ENCODE measurements around the gene ADRA2A. TPM values are rescaled to one million over a fixed set of nuclear protein-coding genes. Genes with fewer than 3 reads are reported as not detected.

The ADRA2A gene
- total RNA-seq, 2 donors from 2014 or later = 6.5 to 6.9 TPM

DNA sequence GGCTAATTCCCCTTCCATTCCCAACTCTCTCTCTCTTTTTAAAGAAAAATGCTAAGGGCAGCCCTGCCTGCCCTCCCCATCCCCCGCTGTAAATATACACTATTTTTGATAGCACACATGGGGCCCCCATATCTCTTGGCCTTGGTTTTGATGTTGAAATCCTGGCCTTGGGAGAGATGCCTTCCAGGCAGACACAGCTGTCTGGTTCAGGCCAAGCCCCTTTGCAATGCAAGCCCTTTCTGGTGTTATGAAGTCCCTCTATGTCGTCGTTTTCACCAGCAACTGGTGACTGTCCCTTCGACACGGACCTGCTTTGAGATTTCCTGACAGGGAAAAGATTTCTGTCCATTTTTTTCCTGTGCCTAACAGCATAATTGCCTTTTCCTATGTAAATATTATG is 3.0 kb downstream of the ADRA2A start:
- Histone ChIP-seq H3K27ac (no peak overlapping the region), H3K9me3 (no peaks in the 10 kb centered on the region), H3K27me3 (replicated peaks; ENCODE audit: insufficient read depth) (peaks cover 8% of the 10 kb centered on the region), H3K4me1 (ENCODE audit: control insufficient read depth in 1 of 2, low read depth in 2 of 2) (peaks cover 10 to 25% of the 10 kb centered on the region in 2 donors), H3K4me3 (no peak overlapping the region), H3K36me3 (no peaks in the 10 kb centered on the region)
- DNase-seq (ENCODE audit: low spot score) = no peak
- TF ChIP-seq, protein P1, sequence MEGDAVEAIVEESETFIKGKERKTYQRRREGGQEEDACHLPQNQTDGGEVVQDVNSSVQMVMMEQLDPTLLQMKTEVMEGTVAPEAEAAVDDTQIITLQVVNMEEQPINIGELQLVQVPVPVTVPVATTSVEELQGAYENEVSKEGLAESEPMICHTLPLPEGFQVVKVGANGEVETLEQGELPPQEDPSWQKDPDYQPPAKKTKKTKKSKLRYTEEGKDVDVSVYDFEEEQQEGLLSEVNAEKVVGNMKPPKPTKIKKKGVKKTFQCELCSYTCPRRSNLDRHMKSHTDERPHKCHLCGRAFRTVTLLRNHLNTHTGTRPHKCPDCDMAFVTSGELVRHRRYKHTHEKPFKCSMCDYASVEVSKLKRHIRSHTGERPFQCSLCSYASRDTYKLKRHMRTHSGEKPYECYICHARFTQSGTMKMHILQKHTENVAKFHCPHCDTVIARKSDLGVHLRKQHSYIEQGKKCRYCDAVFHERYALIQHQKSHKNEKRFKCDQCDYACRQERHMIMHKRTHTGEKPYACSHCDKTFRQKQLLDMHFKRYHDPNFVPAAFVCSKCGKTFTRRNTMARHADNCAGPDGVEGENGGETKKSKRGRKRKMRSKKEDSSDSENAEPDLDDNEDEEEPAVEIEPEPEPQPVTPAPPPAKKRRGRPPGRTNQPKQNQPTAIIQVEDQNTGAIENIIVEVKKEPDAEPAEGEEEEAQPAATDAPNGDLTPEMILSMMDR (IDR thresholded peaks at IDR 0.05) = no peak
- ATAC-seq (ENCODE audit: insufficient number of reproducible peaks, low FRiP score, low read depth) = no peak

- H3K36me3 ChIP-seq = no peaks in the 10 kb centered on the region
- DNase-seq (ENCODE audit: low spot score) (no peak), ATAC-seq (ENCODE audit: insufficient number of reproducible peaks, low FRiP score, low read depth) (no peak)
- H3K27me3 ChIP-seq (replicated peaks; ENCODE audit: insufficient read depth) = peaks cover 8% of the 10 kb centered on the region
- no peaks in the 10 kb centered on the region for H3K9me3 ChIP-seq
- TF ChIP-seq, protein P1 (IDR thresholded peaks at IDR 0.05) = no peak
- no peak overlapping the region for H3K4me3 ChIP-seq
- H3K27ac ChIP-seq = no peak overlapping the region
- H3K4me1 ChIP-seq (ENCODE audit: control insufficient read depth in 1 of 2, low read depth in 2 of 2) = peaks cover 10 to 25% of the 10 kb centered on the region in 2 donors
Measured at GRCh38 chr10:111080224-111080623, 3.4 kb downstream of the ADRA2A start.

DNA sequence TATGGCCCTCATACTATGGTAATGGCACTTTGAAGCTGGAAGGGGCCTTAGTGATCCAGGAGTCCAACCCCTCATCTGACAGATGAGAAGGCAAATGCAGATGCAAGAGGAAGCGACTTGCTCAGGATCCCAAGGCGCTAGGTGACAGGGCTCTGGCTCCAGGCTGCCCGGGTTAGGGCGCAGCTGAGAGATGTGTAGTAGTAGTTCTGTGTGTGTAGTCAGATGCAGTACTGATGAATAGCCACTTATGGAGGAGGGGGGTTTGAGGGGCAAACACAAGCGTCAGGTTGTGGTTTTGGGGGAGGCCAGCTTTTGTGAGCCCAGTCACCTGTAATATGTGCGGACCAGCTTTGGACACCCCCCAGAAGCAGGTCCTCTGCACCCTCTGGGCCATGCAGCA is 4.8 kb downstream of the ADRA2A start:
- TF ChIP-seq, protein P1 (IDR thresholded peaks at IDR 0.05) = no peak
- H3K27ac ChIP-seq = no peak overlapping the region
- peaks cover 8% of the 10 kb centered on the region for H3K27me3 ChIP-seq (replicated peaks; ENCODE audit: insufficient read depth)
- H3K4me1 ChIP-seq (ENCODE audit: control insufficient read depth in 1 of 2, low read depth in 2 of 2) = peaks cover 10 to 20% of the 10 kb centered on the region in 2 donors
- H3K36me3 ChIP-seq = no peaks in the 10 kb centered on the region
- no peak for ATAC-seq (ENCODE audit: insufficient number of reproducible peaks, low FRiP score, low read depth)
- no peak for DNase-seq (ENCODE audit: low spot score)
- H3K9me3 ChIP-seq = no peaks in the 10 kb centered on the region
- no peak overlapping the region for H3K4me3 ChIP-seq

GRCh38 chr10:111082102-111082975 is 5.5 kb downstream of the ADRA2A start:
- no peak for ATAC-seq (ENCODE audit: insufficient number of reproducible peaks, low FRiP score, low read depth)
- Histone ChIP-seq H3K36me3 (no peaks in the 10 kb centered on the region), H3K4me1 (ENCODE audit: control insufficient read depth in 1 of 2, low read depth in 2 of 2) (peaks cover 5 to 13% of the 10 kb centered on the region in 2 donors), H3K4me3 (no peak overlapping the region), H3K27ac (no peak overlapping the region), H3K27me3 (replicated peaks; ENCODE audit: insufficient read depth) (peaks cover 8% of the 10 kb centered on the region), H3K9me3 (no peaks in the 10 kb centered on the region)
- TF ChIP-seq, protein P1 (IDR thresholded peaks at IDR 0.05) = no peak
- DNase-seq (ENCODE audit: low spot score) = no peak

DNA sequence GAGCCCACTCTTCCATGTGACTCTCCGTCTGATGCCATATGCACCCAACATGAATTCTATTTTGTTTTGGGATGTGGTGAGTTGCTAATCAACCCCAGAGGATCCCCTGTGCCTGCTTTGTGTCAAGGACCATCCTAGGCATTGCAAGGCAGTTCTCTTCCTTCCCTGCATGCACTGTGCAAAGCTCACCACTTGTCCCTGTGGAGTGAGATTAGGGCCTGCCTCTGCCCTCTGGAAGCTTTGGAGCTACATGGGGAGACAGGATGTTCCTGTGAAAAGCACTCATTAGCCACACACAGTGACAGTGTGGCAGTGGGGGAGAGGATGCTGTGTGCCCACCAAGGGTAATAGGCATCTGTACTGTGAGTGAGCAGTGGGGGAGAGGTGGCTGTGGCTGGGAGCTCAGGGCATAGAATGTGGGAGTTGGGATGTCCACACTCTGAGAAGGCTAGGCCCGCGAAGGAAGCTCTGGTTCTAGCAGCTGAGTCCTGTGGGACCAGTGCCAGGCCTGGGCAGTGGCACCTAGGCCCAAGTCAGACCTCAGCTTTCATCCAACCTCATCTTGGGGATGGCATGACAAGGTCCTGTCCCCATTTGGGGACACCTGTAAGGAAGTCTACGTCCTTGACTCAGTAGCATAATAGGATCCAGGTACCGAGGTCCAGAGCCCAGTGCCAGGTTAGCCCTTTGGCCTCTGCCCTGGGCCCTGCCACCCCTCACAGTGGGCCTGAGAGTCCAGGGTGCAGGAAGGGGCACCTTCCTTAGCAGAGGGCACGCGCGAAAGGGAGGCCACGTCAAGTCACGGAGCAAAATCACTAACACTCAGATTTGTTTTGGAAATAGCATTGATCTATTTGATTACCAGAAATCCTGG is 6.6 kb downstream of the ADRA2A start:
- H3K27me3 ChIP-seq (replicated peaks; ENCODE audit: insufficient read depth) = no peaks in the 10 kb centered on the region
- no peak for DNase-seq (ENCODE audit: low spot score)
- no peak overlapping the region for H3K4me3 ChIP-seq
- no peaks in the 10 kb centered on the region for H3K9me3 ChIP-seq
- TF ChIP-seq, protein P1 (IDR thresholded peaks at IDR 0.05) = no peak
- no peak overlapping the region for H3K27ac ChIP-seq
- H3K36me3 ChIP-seq = no peaks in the 10 kb centered on the region
- H3K4me1 ChIP-seq (ENCODE audit: control insufficient read depth in 1 of 2, low read depth in 2 of 2) = peaks cover 0 to 1% of the 10 kb centered on the region in 2 donors
- ATAC-seq (ENCODE audit: insufficient number of reproducible peaks, low FRiP score, low read depth) = no peak
